ENCODE data around the gene ARMC6.

Gene ARMC6

DNA sequence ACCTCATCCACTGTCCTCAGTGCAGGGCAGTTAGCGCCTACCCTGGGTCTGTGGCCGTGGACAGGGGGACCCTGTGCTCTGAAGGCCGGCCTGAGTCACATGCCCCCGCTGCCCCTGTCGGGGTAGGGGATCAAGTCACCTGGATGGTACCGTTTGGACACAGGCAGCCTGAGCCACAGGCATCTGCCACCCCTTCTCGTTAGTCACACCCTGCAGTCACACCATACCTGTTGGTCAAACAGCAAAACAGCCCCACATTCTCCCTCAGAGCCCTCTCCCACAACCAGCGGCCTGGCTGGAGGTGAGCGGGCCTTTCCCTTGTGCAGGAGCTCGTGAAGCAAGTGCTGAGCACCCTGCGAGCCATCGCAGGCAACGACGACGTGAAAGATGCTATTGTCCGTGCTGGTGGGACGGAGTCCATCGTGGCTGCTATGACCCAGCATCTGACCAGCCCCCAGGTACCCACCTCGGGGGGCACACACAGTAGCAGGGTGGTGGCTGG is 21.6 kb downstream of the ARMC6 start:
- no peak for ATAC-seq
- DNase-seq, result no peak

DNA sequence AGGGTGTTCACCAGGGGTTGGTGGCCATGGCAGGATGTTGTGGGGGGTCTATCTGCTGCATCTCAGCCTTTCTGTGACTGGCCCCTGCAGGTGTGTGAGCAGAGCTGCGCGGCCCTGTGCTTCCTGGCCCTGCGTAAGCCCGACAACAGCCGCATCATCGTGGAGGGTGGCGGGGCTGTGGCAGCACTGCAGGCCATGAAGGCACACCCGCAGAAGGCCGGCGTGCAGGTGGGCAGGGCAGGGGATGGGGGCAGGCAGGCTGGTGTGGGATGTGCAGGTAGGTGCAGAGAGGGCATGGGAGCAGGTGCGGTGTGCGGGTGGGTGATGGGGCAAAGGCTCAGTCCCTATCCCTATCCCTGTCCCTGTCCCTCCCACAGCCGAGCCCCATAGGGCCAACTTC is 22.3 kb downstream of the ARMC6 start:
- ATAC-seq (no peak), DNase-seq (no peak)

DNA sequence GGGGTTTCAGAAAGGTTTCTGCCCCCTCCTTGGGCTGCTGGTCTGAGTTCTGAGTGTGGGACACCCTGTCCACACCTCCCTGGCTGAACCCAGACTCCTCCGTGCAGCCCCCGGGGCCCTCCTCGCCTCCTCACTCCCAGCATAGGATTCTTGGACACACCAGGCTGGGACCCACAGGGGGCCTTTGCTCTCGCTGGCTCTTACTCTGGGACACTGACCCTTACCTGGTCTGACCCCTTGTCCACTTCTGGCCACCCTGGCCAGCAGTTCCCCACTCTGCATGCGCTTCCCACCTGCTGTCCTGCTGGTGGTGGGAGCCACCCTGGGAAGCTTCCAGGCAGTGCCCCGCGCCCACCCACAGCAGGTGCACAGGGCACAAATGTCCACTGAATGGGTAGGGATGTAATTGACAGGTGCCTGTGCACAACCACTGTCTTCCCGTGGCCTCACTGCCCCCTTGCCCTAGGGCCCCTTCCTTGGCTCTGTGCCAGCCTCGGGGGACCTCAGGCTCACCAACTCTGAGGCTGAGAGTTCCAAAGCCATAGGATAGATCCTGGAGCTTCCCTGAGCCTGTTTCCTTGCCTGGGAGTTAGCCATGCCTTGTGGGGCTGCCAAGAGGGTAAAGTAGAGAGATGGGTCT is 23.4 kb downstream of the ARMC6 start:
- DNase-seq (no peak), ATAC-seq (no peak)

DNA sequence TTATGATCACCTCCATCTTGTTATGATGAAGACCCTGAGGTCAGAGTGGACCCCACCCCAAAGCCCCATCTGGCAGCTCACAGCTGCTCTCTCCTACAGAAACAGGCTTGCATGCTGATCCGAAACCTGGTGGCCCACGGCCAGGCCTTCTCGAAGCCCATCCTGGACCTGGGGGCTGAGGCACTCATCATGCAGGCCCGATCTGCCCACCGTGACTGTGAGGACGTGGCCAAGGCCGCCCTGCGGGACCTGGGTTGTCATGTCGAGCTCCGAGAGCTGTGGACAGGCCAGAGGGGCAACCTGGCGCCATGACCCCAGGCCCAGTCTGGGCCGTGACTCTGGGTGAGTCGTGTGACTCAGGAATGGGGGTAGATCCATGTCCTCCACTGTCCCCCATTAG is 23.9 kb downstream of the ARMC6 start:
- DNase-seq, result no peak
- no peak for ATAC-seq

DNA sequence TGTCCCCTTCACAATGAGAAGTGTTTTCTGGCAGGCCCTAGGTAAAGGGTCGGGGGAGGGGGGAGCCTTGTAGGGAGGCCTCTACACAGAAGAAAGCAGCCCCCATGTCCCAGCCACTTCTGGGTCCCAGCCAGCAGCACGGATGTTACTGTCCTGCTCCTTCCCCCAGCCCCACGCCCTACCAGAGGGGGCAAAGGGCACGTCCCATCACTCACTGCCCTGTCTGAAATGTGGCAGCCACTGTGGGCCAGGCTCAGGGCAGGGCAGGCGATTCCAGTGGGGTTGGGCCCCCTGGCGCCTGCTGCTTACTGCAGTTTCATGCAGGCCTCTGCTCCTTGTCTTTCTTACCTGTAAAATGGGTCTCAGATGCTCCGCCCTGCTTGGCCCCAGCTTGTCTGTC is 24.3 kb downstream of the ARMC6 start:
- no peak for DNase-seq
- ATAC-seq, result no peak

DNA sequence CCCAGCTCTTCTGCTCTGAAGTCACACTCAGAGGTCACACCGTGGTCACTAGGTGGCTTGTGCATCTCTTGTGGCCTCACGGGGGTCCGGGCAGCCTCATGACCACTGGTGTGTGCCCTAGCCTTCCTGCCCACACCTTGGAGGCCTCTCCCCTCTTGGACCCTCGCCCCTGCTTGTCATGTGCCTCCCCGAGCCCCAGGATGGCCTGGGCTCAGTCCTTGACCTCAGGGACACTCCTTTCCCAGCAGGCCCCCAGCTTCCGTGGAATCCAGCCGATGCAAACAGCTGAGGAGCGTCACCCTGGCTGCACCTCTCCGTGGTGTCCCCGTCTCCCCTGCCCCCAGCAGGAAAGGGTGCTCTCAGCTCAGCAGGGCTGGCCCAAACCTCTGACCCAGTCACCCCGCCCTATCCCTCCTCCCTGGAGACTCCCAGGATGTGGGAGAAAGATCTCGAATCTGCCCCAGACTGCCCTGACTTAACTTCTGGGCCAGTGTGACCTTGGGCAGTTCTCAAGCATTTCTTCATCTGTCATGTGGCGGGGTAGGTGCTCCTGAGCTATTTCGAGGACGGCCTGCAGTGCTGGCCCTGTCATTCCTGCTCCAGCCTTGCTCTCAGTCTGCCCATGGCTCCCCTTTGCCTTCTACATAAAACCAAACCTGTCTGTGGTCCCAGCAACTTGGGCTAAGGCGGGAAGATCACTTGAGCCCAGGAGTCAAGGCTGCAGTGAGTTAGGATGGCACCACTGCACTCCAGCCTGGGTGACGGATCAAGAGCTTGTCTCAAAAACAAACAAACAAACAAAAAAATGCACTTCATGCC is 25.8 kb downstream of the ARMC6 start:
- ATAC-seq, result no peak
- no peak for DNase-seq

DNA sequence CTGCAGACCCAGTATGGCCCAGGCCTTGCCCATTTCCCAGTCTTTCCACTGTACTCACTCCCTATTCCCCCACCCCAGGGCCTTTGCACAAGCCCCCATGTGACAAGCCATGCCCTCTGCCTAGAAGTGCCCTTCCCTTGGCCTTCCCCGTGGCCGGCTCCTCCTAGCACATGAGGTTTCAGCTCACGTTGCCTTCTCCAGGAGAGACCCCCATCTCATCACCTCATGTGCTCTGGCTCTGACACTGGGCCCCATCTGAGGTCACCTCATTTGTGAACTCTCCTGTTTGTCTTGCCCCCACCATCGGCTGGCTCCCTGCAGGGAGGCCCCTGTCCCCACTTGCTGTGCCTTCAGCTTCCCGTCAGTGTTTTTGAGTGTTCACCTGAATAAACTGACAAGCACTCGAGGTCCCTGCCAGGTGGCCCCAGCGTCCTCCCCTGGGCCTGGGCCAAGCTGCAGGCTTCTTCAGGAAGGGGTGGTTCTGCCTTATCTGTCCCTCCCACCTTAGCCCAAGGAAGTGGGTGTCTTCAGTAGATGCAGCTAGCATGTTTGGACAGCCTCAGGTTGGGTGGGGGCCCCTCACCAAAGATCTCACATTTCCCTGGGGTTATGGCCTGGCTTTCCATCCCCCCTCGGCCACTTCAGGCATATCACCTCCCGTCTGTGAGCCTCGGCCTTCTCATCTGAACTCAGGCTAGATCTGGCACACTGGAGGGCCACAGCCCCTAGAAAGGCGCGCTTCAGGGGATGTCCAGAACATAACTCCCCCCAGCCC is 26.6 kb downstream of the ARMC6 start:
- no peak for DNase-seq
- ATAC-seq, result no peak

DNA sequence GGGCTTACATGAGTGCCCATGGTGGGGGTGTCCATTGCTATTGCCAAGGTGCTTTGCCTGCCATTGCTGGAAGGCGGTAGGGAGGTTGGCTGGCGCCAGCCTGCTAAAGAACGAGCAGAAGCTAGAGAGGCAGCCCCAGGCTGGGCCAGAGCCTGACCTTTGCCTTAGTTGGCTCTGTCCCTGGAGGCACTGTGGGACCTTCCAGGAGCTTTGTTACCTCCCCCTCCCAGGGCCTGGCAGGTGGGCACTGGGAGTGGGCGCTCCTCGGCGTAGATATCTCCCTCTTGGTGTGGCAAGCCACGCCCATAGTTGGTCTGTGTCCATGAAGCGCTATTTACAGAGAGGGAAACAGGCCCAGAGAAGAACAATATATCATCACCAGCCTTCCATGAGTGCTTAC is 28.1 kb downstream of the ARMC6 start:
- ATAC-seq (no peak), DNase-seq (no peak)

DNA sequence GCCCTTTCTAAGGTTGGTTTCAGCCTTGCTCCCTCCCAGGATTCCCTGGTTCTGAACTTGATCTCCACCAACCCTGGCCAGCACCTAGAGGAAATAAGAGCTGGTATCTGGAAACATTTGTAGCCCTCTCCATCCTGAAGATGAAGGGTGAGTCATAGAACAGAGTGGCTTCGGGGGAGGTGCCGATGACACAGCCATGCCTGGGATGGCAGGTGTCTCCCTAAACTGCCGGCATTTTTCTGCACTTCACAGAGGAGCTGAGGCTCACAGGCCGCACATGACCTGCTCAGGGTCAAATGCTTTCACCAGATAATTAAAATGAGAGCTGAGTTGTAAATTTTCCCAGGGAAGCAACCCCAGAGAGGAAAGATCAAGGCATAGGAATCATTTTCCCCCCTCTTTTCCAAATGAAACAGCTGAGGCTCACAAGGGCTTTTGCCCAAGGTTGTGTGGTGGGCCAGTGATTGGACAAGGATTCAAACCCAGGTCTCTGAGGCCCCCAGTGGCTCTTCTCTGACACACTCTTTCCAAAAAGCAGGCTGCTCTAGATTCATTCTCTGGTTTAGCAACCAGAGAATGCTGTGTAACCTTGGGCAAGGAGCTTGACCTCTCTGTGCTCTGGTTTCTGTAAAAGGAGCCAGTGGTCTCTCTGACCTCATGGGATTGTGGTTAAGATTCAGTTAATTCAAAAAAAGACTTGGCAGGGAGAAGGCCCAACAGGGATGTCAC is 29.2 kb downstream of the ARMC6 start:
- DNase-seq (peak; percentile 39), ATAC-seq (no peak)

DNA sequence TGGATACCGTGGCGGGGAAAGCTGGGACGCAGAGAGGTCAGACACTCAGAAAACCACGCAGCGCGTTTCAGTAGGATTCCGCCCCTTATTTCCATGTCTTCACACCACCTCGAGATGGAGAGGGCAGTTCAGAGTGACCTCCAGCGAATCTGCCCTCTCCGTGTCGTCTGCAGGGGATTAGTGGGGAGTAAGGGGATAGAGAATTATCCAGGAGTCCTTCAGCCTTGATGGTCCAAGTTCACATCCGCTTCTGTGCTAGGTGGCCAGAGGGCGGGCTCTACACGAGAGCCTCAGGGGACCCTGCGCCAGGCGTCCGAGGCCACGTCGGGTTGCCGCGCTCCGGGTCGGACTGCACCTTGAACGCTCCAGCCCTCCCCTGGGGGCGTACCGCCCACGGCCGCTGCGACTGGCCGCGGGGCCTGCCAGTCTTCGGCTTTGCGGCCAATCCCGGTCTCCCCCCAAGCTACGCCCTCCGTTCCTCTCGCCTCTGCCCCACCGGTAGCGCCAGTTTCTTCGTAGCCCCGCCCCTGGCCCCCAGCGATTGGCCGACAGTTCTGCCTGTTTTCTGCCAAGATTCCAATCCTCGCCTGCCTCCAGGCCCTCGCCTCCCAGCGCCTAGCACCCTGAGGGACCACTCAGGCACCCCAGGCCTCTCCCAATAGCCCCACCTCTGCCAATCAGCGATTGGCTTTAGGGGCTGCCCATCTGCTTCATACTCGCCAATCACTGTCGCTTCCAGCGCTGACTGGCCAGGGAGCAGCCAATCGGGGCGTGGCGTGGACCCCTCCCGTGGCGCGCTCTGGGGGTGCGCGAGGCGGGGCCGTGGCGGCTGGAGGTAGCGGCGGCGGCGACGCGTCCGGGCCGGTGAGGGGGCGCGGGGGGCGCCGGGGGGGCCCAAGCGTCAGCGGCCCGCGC is 30.0 kb downstream of the ARMC6 start, which contains the start of gene SLC25A42:
Gene SLC25A42 (plus strand): TSS at position 812 of the 915 bp plus-strand sequence. CDS start 32,131 bp downstream, outside the sequence.
- DNase-seq (peak; percentile 99), ATAC-seq (peak; percentile 97)

DNA sequence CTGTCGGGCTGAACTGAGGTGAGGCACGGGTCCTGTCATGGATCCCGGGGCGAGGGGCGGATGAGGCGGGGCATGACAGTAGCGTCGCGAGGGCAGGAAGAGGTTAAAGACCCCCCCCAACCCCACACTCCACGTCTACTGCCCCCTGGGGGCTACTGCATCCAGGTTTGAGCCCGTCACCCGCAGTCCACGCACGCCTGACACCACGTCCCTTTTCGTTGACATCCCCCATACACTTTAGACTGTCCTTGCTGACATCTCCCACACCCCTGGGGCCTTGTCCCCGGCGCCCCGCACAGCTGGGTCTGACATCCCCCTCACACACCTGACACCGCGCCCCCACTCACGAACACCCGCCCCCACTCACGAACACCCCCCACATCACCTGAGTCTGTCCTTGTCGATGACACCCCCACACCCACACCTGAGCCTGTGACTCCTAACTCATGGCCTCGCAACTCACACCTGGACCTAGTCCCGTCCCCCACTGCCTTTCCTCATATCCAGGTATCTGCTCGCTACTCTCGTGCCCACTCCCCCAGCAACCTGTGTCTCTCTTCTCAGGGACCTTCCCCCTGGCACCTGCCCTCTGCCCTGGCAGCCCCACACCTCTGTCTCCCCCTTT is 30.8 kb downstream of the ARMC6 start:
- no peak for DNase-seq

DNA sequence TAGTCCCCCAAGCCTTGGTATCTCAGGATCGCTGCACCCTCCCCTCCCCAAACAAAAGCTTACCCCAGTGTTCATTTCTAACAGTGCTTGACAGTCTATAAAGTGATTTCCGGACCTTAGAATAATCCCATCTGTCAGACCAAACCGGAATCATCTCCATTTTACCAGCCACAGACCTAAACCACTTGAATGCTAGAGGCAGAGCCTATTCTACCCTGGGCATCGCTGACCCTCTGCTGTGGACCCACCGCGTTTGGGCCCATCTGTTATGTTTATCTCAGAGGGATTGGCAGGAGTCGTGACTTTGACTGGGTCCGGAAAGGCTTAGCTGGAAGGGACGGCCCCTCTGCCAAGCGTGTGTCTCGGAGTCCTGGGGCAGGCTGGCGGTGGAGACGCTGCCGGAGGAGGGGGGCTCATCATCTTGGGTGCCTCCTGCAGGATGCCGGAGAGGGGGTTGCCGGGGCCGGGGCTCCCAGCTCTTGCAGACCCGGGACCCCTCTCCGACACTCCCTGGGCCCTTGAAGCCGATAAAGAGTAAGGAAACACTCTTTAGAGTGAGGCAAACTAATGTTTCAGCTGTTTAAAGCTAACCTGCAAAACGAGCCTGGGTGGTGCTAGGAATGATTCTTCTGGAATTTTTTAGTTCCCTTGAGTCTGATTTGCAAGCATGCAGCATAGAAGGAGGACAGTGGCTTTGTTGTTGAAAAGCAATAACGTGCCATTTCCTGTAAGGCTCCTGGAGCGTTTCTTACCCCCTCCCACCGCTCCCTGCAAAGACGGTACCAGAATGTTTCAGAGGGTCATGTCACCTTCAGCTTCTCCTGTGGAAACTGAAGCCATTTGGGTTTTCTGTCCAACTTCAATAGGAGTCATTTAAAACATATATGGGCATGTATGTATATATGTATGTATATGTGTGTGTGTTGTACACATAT is 31.7 kb downstream of the ARMC6 start:
- DNase-seq, result peak; percentile 57
- no peak for ATAC-seq

More for the DNA sequence above, 30.8 kb downstream of the ARMC6 start:
- ATAC-seq, result peak; percentile 8

DNA sequence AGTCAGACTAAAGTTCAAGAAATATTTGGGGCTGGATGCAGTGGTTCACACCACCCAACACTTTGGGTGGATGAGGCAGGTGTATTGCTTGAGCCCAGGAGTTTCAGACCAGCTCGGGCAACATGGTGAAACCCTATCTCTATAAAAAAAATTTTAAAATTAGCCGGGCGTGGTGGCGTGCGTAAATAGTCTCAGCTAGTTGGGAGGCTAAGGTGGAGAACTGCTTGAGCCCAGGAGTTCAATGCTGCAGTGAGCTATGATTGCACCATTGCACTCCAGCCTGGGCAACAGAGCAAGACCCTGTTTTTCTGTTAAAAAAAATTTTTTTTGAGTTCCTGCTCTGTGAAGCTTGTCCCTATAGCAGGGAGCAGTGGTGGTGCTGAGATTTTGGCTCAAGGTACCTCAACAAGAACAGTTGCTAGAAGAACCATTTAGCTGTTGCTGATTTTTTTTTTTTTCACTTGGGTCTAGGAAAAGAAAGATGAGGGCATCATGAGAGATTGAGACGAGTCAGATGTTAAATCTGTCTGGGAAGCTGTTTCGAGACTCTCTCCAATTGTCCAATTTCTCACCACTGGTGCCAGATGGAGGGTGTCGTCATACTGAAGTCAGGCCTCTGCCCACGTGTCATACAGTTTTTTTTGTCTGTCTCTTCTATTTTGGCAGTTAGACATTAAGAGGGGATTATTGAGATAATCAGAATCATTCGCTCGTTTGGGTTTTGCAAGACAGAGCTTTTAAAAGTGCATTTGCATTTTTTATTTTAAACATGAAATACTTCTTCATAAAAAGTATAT is 34.1 kb downstream of the ARMC6 start:
- ATAC-seq, result no peak
- no peak for DNase-seq

DNA sequence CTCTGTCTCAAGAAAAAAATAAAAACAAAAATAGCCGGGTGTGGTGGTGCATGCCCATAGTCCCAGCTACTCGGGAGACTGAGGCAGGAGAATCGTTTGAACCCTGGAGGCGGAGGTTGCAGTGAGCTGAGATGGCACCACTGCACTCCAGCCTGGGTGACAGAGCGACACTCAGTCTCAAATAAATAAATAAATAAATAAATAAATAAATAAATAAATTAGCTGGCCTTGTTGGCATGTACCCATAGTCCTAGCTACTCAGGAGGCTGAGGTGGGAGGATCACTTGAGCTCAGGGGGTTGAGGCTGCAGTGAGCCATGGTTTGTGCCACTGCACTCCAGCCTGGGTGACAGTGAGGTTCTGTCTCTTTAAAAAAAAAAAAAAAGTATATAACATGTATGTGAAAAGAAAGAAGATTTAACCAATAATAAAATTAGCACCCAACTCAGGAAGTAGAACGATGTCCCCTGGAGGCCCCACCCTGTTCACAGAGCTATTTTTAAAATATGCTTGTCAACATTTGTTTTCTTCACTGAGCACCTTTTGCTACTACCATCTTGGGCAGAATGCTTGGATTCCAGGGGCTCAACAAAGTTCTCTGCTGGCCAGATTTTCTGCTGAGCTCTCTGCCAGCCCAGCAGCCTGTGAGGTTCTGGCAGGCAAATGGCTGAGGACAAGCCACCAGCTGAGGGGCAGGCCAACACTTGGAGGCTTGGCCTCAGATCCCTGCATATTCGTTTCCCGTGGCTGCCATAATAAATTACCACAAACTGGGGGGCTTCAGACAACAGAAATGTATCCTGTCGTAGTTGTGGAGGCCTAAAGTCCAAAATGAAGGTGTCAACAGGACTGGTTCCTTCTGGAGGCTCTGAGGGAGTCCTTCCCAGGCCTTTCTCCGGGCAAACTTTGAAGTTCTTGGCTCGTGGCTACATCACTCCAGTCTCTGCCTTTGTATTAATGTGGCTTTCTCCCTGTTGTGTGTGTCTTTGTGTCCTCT is 35.6 kb downstream of the ARMC6 start:
- ATAC-seq (no peak), DNase-seq (no peak)

DNA sequence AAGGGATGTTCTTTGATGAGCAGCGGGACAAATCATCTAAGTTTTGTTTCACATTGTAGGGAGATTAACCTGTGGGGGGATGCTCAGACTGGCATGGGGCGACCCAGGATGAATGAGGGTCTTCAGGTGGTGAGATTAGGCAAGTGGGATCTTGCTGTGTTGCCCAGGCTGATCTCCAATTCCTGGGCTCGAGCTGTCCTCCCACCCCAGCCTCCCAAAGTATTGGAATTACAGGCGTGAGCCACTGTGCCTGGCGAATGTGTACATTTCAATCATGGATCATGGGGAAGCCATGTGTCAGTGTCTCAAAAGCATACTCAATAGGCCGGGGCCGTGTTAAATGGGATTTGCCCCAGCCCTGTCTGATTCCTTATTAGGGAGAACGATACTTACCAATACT is 38.5 kb downstream of the ARMC6 start:
- ATAC-seq (no peak), DNase-seq (no peak)

DNA sequence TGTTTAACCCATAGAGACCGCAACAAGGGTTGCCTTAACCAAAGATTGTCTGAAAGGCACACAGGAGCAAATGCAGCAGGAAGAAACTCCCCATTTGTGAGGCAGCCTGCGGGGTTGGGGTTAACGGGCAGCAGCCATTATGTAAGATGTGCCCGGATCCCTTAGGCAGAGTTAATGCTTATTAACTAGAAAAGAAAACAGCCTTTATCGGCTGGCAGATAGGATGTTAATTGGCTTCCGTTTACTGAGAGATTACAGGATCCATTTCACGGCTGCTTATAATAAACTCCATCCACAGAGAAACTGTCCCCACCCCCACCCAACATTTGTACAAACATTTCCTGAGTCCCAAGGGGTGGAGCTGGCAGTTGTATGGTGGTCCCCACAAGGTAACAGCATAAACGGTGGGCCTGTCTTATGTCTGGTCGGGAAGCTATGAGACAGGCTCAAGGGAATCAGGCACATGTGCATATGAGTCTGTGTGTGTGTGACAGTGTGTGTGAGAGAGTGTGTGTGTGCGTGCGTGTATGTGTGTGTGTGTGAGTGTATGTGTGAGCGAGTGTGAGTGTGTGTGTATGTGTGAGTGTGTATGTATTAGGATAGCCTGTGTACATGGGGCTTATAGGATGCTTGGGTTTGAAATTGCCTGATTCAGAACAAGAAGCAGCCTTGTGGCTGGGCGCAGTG is 40.9 kb downstream of the ARMC6 start:
- DNase-seq (no peak), ATAC-seq (no peak)

DNA sequence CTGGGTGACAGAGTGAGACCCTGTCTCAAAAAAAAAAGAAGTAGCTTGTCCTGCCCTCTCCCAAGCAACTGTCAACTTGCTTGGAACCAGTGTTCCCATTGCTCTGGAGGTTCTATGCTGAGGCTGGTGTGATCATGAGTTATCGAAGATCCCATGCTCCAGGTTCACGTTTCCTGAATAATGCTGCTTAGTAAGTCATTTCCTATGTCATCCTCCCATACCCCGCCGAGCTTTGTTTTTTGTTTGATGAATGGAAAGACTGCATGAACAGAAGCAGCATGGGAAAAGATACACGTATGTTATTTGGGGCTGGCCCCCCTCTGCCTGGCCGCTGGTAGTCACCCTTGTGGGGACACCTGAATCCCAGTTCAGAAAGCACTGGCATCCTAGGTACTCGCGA is 41.7 kb downstream of the ARMC6 start:
- DNase-seq (no peak), ATAC-seq (no peak)
